ELF-1 (cell line): ENCODE measurements around the gene PTPRN2.
A peak's percentile ranks its signal among the peaks of the same experiment; 100 is the strongest.
"Not testable (repeated sequence)": the region's sequence is repeated elsewhere in the genome, so short reads cannot be mapped to it uniquely, and the experiment has no call there.

Source experiments
- DNase-seq: peaks from one replicate; pipeline ENCODE4 v3.0.0-alpha.2; 2016; ENCODE audit warnings: low read depth, low spot score

The PTPRN2 gene

GRCh38 chr7:158532093-158532627 lies 55.5 kb downstream of the PTPRN2 start:
- no peak for DNase-seq

GRCh38 chr7:158531661-158532060 lies 56.0 kb downstream of the PTPRN2 start:
- DNase-seq = no peak

- no peak for DNase-seq
Observed at GRCh38 chr7:158530800-158531609, 56.6 kb downstream of the PTPRN2 start.

GRCh38 chr7:158529181-158530096 lies 58.2 kb downstream of the PTPRN2 start:
- DNase-seq = no peak

GRCh38 chr7:158527915-158528502 lies 59.6 kb downstream of the PTPRN2 start:
- DNase-seq = no peak

GRCh38 chr7:158527495-158527894 lies 60.1 kb downstream of the PTPRN2 start:
- no peak for DNase-seq

- DNase-seq = no peak
Observed at GRCh38 chr7:158527038-158527437, 60.6 kb downstream of the PTPRN2 start.

- DNase-seq = no peak
Observed at GRCh38 chr7:158526531-158526930, 61.1 kb downstream of the PTPRN2 start.

- no peak for DNase-seq
Observed at GRCh38 chr7:158525648-158526484, 61.8 kb downstream of the PTPRN2 start.

- DNase-seq = no peak
Observed at GRCh38 chr7:158524749-158525635, 62.6 kb downstream of the PTPRN2 start.

GRCh38 chr7:158524286-158524685 lies 63.3 kb downstream of the PTPRN2 start:
- DNase-seq = peak; percentile 53

- DNase-seq = not testable (repeated sequence)
Observed at GRCh38 chr7:158523877-158524276, 63.7 kb downstream of the PTPRN2 start.

- DNase-seq = not testable (repeated sequence)
Observed at GRCh38 chr7:158523165-158523856, 64.3 kb downstream of the PTPRN2 start.

GRCh38 chr7:158521795-158522194 lies 65.8 kb downstream of the PTPRN2 start:
- not testable (repeated sequence) for DNase-seq

- DNase-seq = no peak
Observed at GRCh38 chr7:158520825-158521224, 66.8 kb downstream of the PTPRN2 start.

- DNase-seq = no peak
Observed at GRCh38 chr7:158519633-158520174, 67.9 kb downstream of the PTPRN2 start.

- no peak for DNase-seq
Observed at GRCh38 chr7:158518980-158519632, 68.5 kb downstream of the PTPRN2 start.

- no peak for DNase-seq
Observed at GRCh38 chr7:158517571-158517970, 70.1 kb downstream of the PTPRN2 start.
